Right lobe of liver (tissue), 6 donors: ENCODE results near the gene ZCCHC7. TPM values are rescaled to one million over a fixed set of nuclear protein-coding genes. Genes with fewer than 3 reads are reported as not detected.

Source experiments
- ATAC-seq, 4 donors: fragments of 200-7000 bp; cut with Tn5 transposase; one replicate each; pipeline ENCODE4 v1.9.1; 2020; ENCODE audit warnings: mild to moderate bottlenecking in 4 of 4, moderate library complexity in 4 of 4
- DNase-seq, 3 donors: peaks; one replicate each; pipeline ENCODE4 v3.0.0-alpha.2; 2020
- H3K27ac ChIP-seq, 3 donors: fragments of 200-600 bp; one replicate each; pipeline ENCODE4 v1.8.0; 2022
- H3K27me3 ChIP-seq, 2 donors: fragments of 200-600 bp; one replicate each; pipeline ENCODE4 v1.8.0; 2022
- H3K36me3 ChIP-seq, 4 donors: fragments of 200-600 bp; sonication (generic) in 1 of 4; one replicate each; pipeline versions ENCODE4 v1.5.1 to v1.8.0; 2017 to 2022; ENCODE audit warnings: control low read depth in 1 of 4
- H3K4me1 ChIP-seq, 4 donors: fragments of 200-600 bp; sonication (generic) in 1 of 4; one replicate each; pipeline versions ENCODE4 v1.5.1 to v1.8.0; 2017 to 2022; ENCODE audit warnings: control low read depth in 1 of 4
- H3K4me3 ChIP-seq, 3 donors: fragments of 200-600 bp; one replicate each; pipeline ENCODE4 v1.8.0; 2022
- H3K9me3 ChIP-seq, 4 donors: fragments of 200-600 bp; sonication (generic) in 1 of 4; one replicate each; pipeline versions ENCODE4 v1.5.1 to v1.8.0; 2017 to 2022; ENCODE audit warnings: control low read depth in 1 of 4
- CTCF ChIP-seq, 4 donors: fragments of 200-600 bp in 3 of 4; fragments of 450-650 bp in 1 of 4; IDR thresholded peaks; one replicate each; pipeline versions ENCODE4 v1.5.1 to v1.8.0; 2016 to 2022; ENCODE audit warnings: antibody characterized with exemption in 4 of 4, mild to moderate bottlenecking in 2 of 4
- POLR2A ChIP-seq: fragments of 450-650 bp; IDR thresholded peaks from one replicate; pipeline ENCODE4 v1.6.1; 2017; ENCODE audit warnings: antibody characterized with exemption, mild to moderate bottlenecking
- WGBS: methylation state at CpG from one replicate; pipeline ENCODE4 v1.1.6; 2018; ENCODE audit warnings: low coverage, low lambda C conversion rate; ENCODE audit not compliant: insufficient coverage; ENCODE audit errors: missing lambda C conversion rate; 5-methylcytosine and 5-hydroxymethylcytosine counted together
- intact Hi-C, 2 donors: fragments of 100-400 bp; cut with DNase I; formaldehyde crosslinking; loops; one replicate each; pipeline versions ENCODE4 v1.11.2 to v1.14.1; 2022
- total RNA-seq, 6 experiments: library from RNA; depleted of rRNA in 2 of 6; stranded (reverse); fragments of >200 nt in 2 of 6; fragmentation: NEBNext Ultra II Directional in 3 of 6; extraction: Animal tissue kit (Norgen Biotek cat#: 25700) in 3 of 6; gene quantifications; one replicate each; pipeline versions ENCODE4 v1.1.0 to v1.2.4, GENCODE V29; 2016 to 2023
- donor health status: DM: no; HTN: yes; CAD: no.
- donor health status: DM: no; HTN: no; CAD: no.
- donor health status: DM: no; HTN: no; CAD: no.
- donor health status: DM: no; HTN: yes; CAD: no.
- donor health status: DM: no; HTN: yes; CAD: no.

Gene ZCCHC7
- total RNA-seq, 6 experiments from 2014 or later = 5.9 to 10.0 (median 7.2) TPM

DNA sequence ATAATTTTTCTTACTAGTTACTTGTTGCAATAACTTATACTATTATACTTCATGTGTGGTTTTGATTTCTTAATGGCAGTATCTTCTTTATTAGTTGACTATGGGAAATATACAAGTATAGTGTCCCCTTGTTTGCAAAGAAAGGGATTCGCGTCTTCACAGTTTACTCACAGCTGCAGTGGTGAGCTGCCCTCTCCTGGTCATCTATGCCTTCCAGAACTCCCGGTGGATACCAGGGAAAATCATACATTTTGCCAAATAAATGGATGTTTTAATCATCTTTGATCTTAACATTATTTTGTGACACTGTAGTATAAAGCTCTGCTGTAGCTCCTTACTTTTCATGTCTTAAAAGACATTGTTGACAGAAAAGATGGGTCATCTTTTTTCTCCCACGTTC lies 142.0 kb downstream of the ZCCHC7 start:
- DNase-seq (no peak), ATAC-seq (peak in 3 of 4 donors; percentile 41 to 53 (median 51))
- Histone ChIP-seq H3K4me3 (no peak overlapping the region), H3K4me1 (no peaks in the 10 kb centered on the region), H3K9me3 (no peaks in the 10 kb centered on the region), H3K27me3 (no peaks in the 10 kb centered on the region), H3K36me3 (no peaks in the 10 kb centered on the region), H3K27ac (no peak overlapping the region)
- no peak for TF ChIP-seq POLR2A
- peak; percentile 18 to 50 (median 35) for TF ChIP-seq CTCF (IDR thresholded peaks at IDR 0.05)
- 68% methylated on average over 4 of the region's 4 CpGs for WGBS
- intact Hi-C loops = no loop called here

DNA sequence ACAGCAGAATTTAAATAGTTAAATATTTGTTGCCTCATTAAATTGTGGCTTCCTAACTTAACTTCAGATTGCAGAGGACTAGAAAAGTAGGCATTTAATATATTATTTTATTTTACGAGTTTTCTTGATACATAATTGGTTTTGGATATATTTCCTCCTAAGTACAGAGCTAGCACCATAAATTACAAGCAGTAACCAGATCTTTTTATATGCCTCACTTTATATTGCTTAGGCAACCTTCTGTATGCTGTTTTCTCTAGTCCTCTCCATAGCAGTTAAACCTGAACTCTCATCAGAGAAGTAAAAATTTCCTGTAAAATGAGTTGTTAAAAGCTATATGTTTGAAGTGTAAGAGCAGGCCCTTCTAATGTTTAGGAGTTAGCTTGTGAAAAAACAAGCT lies 144.2 kb downstream of the ZCCHC7 start:
- TF ChIP-seq CTCF (IDR thresholded peaks at IDR 0.05) = no peak
- no peak for TF ChIP-seq POLR2A
- 83% methylated on average over 1 of the region's 1 CpG for WGBS
- no peaks in the 10 kb centered on the region for H3K27me3 ChIP-seq
- H3K4me1 ChIP-seq = no peaks in the 10 kb centered on the region
- no peaks in the 10 kb centered on the region for H3K36me3 ChIP-seq
- H3K4me3 ChIP-seq = no peak overlapping the region
- DNase-seq (no peak), ATAC-seq (no peak)
- no peaks in the 10 kb centered on the region for H3K9me3 ChIP-seq
- no peak overlapping the region for H3K27ac ChIP-seq
- intact Hi-C loops = no loop called here

- H3K4me1 ChIP-seq = no peaks in the 10 kb centered on the region
- no peak overlapping the region for H3K27ac ChIP-seq
- ATAC-seq = no peak
- 100% methylated on average over 1 of the region's 1 CpG for WGBS
- intact Hi-C loops = no loop called here
- no peaks in the 10 kb centered on the region for H3K27me3 ChIP-seq
- no peak for TF ChIP-seq CTCF (IDR thresholded peaks at IDR 0.05)
- TF ChIP-seq POLR2A = no peak
- DNase-seq = no peak
- H3K4me3 ChIP-seq = no peak overlapping the region
- H3K36me3 ChIP-seq = no peaks in the 10 kb centered on the region
- no peaks in the 10 kb centered on the region for H3K9me3 ChIP-seq
Observed at GRCh38 chr9:37266630-37267029, 146.3 kb downstream of the ZCCHC7 start.

DNA sequence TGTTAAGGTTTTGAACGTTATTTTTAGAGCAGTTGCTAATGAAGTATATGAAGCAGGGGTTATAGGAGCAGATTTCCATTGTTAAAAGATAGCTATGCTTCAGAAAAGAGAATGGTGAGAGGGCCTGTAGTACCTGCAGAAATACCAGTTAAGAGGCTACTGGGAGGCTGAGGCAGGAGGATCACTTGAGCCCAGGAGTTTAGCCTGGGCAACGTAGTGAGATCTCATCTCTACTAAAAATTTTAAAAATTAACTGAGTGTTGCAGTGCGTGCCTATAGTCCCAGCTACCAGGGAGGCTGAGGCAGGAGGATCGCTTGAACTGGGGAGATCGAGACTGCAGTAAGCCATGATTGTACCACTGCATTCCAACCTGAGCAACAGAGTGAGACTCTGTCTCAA lies 148.8 kb downstream of the ZCCHC7 start:
- intact Hi-C loops = no loop called here

More for the DNA sequence above, 148.8 kb downstream of the ZCCHC7 start:
- DNase-seq (no peak), ATAC-seq (no peak)
- 77% methylated on average over 2 of the region's 5 CpGs for WGBS
- H3K36me3 ChIP-seq = no peaks in the 10 kb centered on the region
- H3K27ac ChIP-seq = no peak overlapping the region
- H3K4me3 ChIP-seq = no peak overlapping the region
- TF ChIP-seq CTCF (IDR thresholded peaks at IDR 0.05) (no peak), POLR2A (no peak)
- no peaks in the 10 kb centered on the region for H3K27me3 ChIP-seq
- no peaks in the 10 kb centered on the region for H3K9me3 ChIP-seq
- H3K4me1 ChIP-seq = no peaks in the 10 kb centered on the region
